BE2C (cell line): ENCODE measurements around the gene TTYH3.

Experiments
- DNase-seq: peaks from one replicate; pipeline ENCODE4 v3.0.0-alpha.2; 2020
- H3K27me3 ChIP-seq: fragments of 250-450 bp; sonication (Bioruptor Pico); 2 replicates; pipeline ENCODE4 v1.5.1; 2020; ENCODE audit warnings: mild to moderate bottlenecking
- H3K36me3 ChIP-seq: fragments of 250-450 bp; sonication (Bioruptor Pico); 2 replicates; pipeline ENCODE4 v1.5.1; 2020; ENCODE audit warnings: mild to moderate bottlenecking
- H3K4me1 ChIP-seq: fragments of 250-450 bp; sonication (Bioruptor Pico); 2 replicates; pipeline ENCODE4 v1.5.1; 2020
- H3K4me3 ChIP-seq: 2 replicates; pipeline ENCODE4 v1.5.1; 2011; ENCODE audit warnings: low read depth, low read length
- H3K9me3 ChIP-seq: fragments of 250-450 bp; sonication (Bioruptor Pico); 2 replicates; pipeline ENCODE4 v1.5.1; 2020
- TF ChIP-seq, protein P1 (sequence below): IDR thresholded peaks from 2 replicates; pipeline ENCODE4 v1.5.1; 2012; ENCODE audit warnings: mild to moderate bottlenecking, low read depth, low read length

The TTYH3 gene

GRCh38 chr7:2637505-2638223 lies 5.9 kb downstream of the TTYH3 start:
- peaks cover 48% of the 10 kb centered on the region for H3K4me1 ChIP-seq
- H3K36me3 ChIP-seq: peaks cover 3% of the 10 kb centered on the region; the same call in 1 of the 2 replicates
- TF ChIP-seq, protein P1, sequence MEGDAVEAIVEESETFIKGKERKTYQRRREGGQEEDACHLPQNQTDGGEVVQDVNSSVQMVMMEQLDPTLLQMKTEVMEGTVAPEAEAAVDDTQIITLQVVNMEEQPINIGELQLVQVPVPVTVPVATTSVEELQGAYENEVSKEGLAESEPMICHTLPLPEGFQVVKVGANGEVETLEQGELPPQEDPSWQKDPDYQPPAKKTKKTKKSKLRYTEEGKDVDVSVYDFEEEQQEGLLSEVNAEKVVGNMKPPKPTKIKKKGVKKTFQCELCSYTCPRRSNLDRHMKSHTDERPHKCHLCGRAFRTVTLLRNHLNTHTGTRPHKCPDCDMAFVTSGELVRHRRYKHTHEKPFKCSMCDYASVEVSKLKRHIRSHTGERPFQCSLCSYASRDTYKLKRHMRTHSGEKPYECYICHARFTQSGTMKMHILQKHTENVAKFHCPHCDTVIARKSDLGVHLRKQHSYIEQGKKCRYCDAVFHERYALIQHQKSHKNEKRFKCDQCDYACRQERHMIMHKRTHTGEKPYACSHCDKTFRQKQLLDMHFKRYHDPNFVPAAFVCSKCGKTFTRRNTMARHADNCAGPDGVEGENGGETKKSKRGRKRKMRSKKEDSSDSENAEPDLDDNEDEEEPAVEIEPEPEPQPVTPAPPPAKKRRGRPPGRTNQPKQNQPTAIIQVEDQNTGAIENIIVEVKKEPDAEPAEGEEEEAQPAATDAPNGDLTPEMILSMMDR: no peak
- no peaks in the 10 kb centered on the region for H3K9me3 ChIP-seq
- H3K4me3 ChIP-seq: no peak overlapping the region
- no peaks in the 10 kb centered on the region for H3K27me3 ChIP-seq
- DNase-seq: no peak

DNA sequence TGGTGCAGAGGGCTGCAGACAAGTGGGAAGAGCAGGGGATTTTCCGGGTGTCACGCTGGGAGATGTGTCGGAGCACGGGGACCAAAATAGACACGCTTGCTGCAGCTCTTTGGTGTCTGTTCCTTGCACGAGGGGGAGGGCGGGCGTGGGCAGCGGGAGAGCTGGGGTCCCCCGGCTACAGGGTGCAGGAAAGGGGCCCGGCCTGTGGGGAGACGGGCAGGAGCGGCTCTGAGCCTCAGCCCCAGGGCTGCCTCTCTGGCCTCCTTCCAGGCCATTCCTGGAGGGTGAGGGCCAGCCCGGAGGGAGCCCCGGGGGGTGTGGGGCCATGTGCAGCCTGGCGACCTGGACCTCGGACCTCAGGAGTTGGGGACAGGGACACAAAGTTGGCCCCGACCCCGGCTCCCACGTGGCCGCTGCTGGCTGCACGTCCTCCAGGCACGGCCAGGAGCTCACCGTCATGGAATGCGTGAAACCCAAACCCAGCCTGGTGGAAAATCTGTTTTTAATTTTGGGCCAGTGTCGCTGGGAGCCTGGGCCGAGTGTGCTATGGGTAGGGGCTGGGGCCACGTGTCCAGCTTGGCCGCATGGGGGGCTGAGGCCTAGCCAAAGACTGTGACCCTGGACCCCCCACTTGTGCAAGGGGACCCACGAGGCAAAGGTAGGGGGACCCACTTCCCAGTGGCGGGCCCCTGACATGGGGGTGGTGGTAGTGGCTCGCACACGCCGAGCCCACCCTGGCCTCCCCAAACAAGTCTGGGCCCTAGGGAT lies 6.6 kb downstream of the TTYH3 start:
- TF ChIP-seq, protein P1: no peak
- Histone ChIP-seq H3K4me3 (no peak overlapping the region), H3K27me3 (no peaks in the 10 kb centered on the region), H3K4me1 (peaks cover 47% of the 10 kb centered on the region), H3K9me3 (no peaks in the 10 kb centered on the region), H3K36me3 (peaks cover 3% of the 10 kb centered on the region; the same call in 1 of the 2 replicates)
- DNase-seq: peak; percentile 55

DNA sequence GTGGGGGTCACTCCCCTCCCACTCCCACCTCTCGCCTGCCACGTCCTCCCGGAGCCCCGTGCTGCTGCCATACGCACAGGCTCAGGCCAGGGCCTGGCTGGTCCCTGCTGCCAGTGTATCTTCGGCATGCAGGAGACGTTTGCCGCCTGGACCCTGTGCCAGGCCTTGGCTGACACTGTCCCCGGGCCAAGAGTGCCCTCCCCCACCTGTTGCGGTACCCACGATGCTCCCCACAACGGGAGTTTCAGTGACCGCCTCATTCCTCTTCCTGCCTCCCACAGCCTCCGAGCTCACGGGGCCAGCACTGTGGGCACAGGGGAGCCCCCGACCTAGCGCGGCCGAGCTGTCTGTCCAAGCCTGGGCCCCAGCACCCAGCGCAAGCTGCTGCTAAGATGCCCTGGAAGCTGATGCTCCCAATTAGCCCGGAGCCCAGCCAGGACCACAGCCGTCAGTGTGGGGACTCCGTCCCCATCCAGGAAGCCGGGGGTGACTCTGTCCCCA lies 7.4 kb downstream of the TTYH3 start:
- Histone ChIP-seq H3K4me3 (no peak overlapping the region), H3K36me3 (peaks cover 3% of the 10 kb centered on the region; the same call in 1 of the 2 replicates), H3K9me3 (no peaks in the 10 kb centered on the region), H3K27me3 (no peaks in the 10 kb centered on the region), H3K4me1 (peaks cover 47% of the 10 kb centered on the region)
- TF ChIP-seq, protein P1: no peak
- DNase-seq: no peak

- H3K9me3 ChIP-seq: no peaks in the 10 kb centered on the region
- no peak overlapping the region for H3K4me3 ChIP-seq
- TF ChIP-seq, protein P1: no peak
- no peaks in the 10 kb centered on the region for H3K27me3 ChIP-seq
- no peak for DNase-seq
- peaks cover 54% of the 10 kb centered on the region for H3K4me1 ChIP-seq
- peaks cover 3% of the 10 kb centered on the region; the same call in 1 of the 2 replicates for H3K36me3 ChIP-seq
Measured at GRCh38 chr7:2639695-2640481, 8.1 kb downstream of the TTYH3 start.

- Histone ChIP-seq H3K36me3 (no peaks in the 10 kb centered on the region), H3K4me3 (no peak overlapping the region), H3K9me3 (no peaks in the 10 kb centered on the region), H3K4me1 (peaks cover 59% of the 10 kb centered on the region), H3K27me3 (no peaks in the 10 kb centered on the region)
- TF ChIP-seq, protein P1: no peak
- DNase-seq: no peak
Measured at GRCh38 chr7:2640482-2640830, 8.7 kb downstream of the TTYH3 start.
